GM19395 (cell line): ENCODE data around the gene CCNG1.

Experiments used
- ATAC-seq: cut with Tn5 transposase; IDR thresholded peaks from one replicate; pipeline ENCODE4 v1.9.1; 2021; ENCODE audit warnings: mild to moderate bottlenecking, moderate library complexity; ENCODE audit not compliant: unreplicated experiment

Gene CCNG1

DNA sequence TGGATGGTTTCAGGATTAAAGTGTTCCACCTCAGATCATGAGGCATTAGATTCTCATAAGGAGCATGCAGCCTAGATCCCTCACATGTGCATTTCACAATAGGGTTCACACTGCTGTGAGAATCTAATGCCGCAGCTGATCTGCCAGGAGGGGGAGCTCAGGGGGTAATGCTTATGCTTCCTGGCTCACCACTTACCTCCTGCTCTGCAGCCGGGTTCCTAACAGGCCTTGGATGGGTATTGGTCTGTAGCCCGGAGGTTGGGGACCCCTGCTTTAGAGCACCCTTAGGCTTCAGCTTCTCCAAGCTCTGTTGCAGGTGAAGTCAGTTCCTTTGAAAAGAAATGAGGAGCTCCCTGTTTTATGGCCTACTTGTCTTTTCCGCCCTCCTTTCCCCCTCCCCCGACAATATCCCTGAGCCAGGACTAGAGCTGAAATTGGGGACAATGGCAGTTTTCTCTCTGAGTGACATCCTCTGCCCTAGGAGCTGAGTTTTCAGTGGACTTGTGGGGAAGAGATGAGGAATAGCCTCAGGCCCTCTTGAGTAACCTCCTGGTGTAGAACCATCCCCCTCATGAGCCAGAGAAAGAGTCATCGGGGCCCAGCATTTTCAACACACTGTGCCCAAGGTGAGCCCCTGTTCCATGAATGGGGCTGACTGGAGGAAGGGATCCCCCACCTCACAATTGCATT, 51.8 kb downstream of the CCNG1 start:
- no peak for ATAC-seq

DNA sequence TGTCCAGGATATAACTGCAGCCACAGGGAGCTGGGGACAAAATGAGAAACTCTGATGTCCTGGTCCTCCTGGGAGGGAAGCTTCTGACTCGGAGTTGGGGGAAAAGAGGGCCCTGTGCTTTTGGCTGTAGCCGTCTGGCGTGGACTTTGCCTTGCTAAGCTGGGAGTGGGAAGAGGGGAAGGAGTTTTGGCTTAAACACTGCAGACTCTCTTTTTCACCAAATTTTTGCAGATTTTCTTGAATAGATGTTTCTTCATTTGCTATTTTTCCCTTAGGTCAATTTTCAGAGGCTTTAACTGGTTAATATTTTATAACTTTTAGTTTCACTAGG, 52.3 kb downstream of the CCNG1 start:
- ATAC-seq: no peak
